NCI-H187 (cell line): Measurements from ENCODE around the gene CDKN2D.
"Not testable (repeated sequence)": the region's sequence is repeated elsewhere in the genome, so short reads cannot be mapped to it uniquely, and the experiment has no call there.

Experiments used
- DNase-seq, 2 experiments: peaks; one replicate each; lab custom pipeline; 2025; lab: John Stamatoyannopoulos, UW

Gene CDKN2D

GRCh38 chr19:10580979-10581631, 12.3 kb upstream of the CDKN2D start:
- DNase-seq = peak; percentile 24 to 52

- DNase-seq = no peak
Observed at GRCh38 chr19:10577951-10578350, 9.2 kb upstream of the CDKN2D start.

- DNase-seq = no peak
Observed at GRCh38 chr19:10575011-10575716, 6.4 kb upstream of the CDKN2D start.

- DNase-seq = no peak
Observed at GRCh38 chr19:10574462-10574861, 5.7 kb upstream of the CDKN2D start.

GRCh38 chr19:10573793-10574192, 5.0 kb upstream of the CDKN2D start:
- DNase-seq = not testable (repeated sequence)

- no peak for DNase-seq
Observed at GRCh38 chr19:10568062-10568825, 535 bp downstream of the CDKN2D start.

- DNase-seq = no peak
Observed at GRCh38 chr19:10567656-10568055, 1.1 kb downstream of the CDKN2D start.

- DNase-seq = no peak
Observed at GRCh38 chr19:10566658-10567410, 1.9 kb downstream of the CDKN2D start.

GRCh38 chr19:10566408-10566657, 2.4 kb downstream of the CDKN2D start:
- no peak for DNase-seq

- peak; percentile 83 to 88 for DNase-seq
Observed at GRCh38 chr19:10565567-10566407, 3.0 kb downstream of the CDKN2D start, which contains the start of gene KRI1. TSS of gene KRI1 (minus strand) at chr19:10566010. CDS start at chr19:10565999, 11 bp downstream.

GRCh38 chr19:10565028-10565566, 3.7 kb downstream of the CDKN2D start:
- no peak for DNase-seq

GRCh38 chr19:10562609-10563008, 6.2 kb downstream of the CDKN2D start:
- no peak for DNase-seq

GRCh38 chr19:10560154-10560553, 8.6 kb downstream of the CDKN2D start:
- no peak for DNase-seq

GRCh38 chr19:10557603-10558197, 11.1 kb downstream of the CDKN2D start:
- no peak for DNase-seq

GRCh38 chr19:10555610-10555973, 13.2 kb downstream of the CDKN2D start:
- no peak for DNase-seq

- DNase-seq = no peak
Observed at GRCh38 chr19:10554760-10555609, 13.8 kb downstream of the CDKN2D start.

- DNase-seq = no peak
Observed at GRCh38 chr19:10553943-10554381, 14.8 kb downstream of the CDKN2D start.

- DNase-seq = no peak
Observed at GRCh38 chr19:10553087-10553667, 15.6 kb downstream of the CDKN2D start.

- DNase-seq = no peak
Observed at GRCh38 chr19:10552510-10553053, 16.2 kb downstream of the CDKN2D start.
